Testis (tissue), 2 donors: ENCODE measurements around the gene FSCN2.

ENCODE experiments used
- POLR2A ChIP-seq: fragments of 450-650 bp; IDR thresholded peaks from one replicate; pipeline ENCODE4 v1.6.1; 2017; ENCODE audit warnings: antibody characterized with exemption, mild to moderate bottlenecking, moderate library complexity
- TF ChIP-seq, protein P1 (sequence below), 3 experiments: fragments of 450-650 bp in 2 of 3; fragments of 200-600 bp in 1 of 3; sonication (generic) in 1 of 3; IDR thresholded peaks; one replicate each; pipeline ENCODE4 v1.5.1; 2016 to 2019; ENCODE audit warnings: antibody characterized with exemption in 3 of 3, mild to moderate bottlenecking in 2 of 3, moderate library complexity in 1 of 3

DNA sequence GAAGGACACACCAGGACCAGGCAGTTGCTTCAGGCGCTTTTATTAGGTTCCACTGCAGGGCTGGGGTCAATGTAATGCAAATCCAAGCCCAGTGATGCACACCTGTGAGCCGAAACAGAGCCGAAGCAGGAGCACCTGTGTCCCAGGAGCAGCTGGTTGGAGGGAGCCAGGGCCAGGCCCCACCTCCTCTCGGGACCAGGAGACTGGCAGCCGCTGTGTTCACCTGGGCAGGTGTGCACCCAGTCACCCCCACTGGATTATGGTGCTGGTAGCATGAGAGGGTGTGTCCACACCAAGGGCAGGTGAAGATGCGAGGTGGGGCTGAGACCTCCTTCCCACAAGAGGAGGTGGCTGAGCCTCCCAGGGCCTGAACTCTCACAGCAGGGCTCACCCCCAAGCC is 28.7 kb downstream of the FSCN2 start:
- TF ChIP-seq, protein P1, sequence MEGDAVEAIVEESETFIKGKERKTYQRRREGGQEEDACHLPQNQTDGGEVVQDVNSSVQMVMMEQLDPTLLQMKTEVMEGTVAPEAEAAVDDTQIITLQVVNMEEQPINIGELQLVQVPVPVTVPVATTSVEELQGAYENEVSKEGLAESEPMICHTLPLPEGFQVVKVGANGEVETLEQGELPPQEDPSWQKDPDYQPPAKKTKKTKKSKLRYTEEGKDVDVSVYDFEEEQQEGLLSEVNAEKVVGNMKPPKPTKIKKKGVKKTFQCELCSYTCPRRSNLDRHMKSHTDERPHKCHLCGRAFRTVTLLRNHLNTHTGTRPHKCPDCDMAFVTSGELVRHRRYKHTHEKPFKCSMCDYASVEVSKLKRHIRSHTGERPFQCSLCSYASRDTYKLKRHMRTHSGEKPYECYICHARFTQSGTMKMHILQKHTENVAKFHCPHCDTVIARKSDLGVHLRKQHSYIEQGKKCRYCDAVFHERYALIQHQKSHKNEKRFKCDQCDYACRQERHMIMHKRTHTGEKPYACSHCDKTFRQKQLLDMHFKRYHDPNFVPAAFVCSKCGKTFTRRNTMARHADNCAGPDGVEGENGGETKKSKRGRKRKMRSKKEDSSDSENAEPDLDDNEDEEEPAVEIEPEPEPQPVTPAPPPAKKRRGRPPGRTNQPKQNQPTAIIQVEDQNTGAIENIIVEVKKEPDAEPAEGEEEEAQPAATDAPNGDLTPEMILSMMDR (IDR thresholded peaks at IDR 0.05), result no peak
- TF ChIP-seq POLR2A, result no peak
